Measurements from ENCODE around the gene CHTOP.

CHTOP gene

DNA sequence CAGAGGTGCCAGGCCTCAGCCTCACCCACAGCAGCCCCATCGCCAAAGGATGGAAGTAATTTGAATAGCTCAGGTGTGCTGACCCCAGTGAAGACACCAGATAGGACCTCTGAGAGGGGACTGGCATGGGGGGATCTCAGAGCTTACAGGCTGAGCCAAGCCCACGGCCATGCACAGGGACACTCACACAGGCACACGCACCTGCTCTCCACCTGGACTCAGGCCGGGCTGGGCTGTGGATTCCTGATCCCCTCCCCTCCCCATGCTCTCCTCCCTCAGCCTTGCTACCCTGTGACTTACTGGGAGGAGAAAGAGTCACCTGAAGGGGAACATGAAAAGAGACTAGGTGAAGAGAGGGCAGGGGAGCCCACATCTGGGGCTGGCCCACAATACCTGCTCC lies 59.6 kb downstream of the CHTOP start:
- DNase-seq: no peak

All from NCI-H748 treated with DMSO at 0.1 percent for 48 hours (cell line).